Peyer's patch (tissue), 4 donors: Measurements from ENCODE around the gene RSRC1. TPM values are rescaled to one million over a fixed set of nuclear protein-coding genes. Genes with fewer than 3 reads are reported as not detected.
"Not testable (repeated sequence)": the region's sequence is repeated elsewhere in the genome, so short reads cannot be mapped to it uniquely, and the experiment has no call there.

Experiments used
- DNase-seq, 3 donors: peaks; one replicate each; pipeline ENCODE4 v3.0.0-alpha.2; 2017 to 2019
- H3K27ac ChIP-seq, 4 donors: fragments of 200-600 bp; sonication (generic); one replicate each; pipeline ENCODE4 v1.5.1; 2016 to 2019
- H3K27me3 ChIP-seq, 2 donors: fragments of 200-600 bp; sonication (generic); one replicate each; pipeline ENCODE4 v1.5.1; 2019
- H3K36me3 ChIP-seq, 3 donors: fragments of 200-600 bp; sonication (generic); one replicate each; pipeline ENCODE4 v1.5.1; 2016 to 2019
- H3K4me1 ChIP-seq, 4 donors: fragments of 200-600 bp; sonication (generic); one replicate each; pipeline ENCODE4 v1.5.1; 2016 to 2019
- H3K4me3 ChIP-seq, 4 donors: fragments of 200-600 bp; sonication (generic); 1 replicate in 3 of 4; 2 replicates in 1 of 4; pipeline ENCODE4 v1.5.1; 2016 to 2019; ENCODE audit warnings: mild to moderate bottlenecking in 1 of 4
- H3K9me3 ChIP-seq, 4 donors: fragments of 200-600 bp; sonication (generic); one replicate each; pipeline ENCODE4 v1.5.1; 2016 to 2019; ENCODE audit warnings: mild to moderate bottlenecking in 1 of 4
- POLR2A ChIP-seq, 2 donors: fragments of 450-650 bp; IDR thresholded peaks; one replicate each; pipeline ENCODE4 v1.5.1; 2017; ENCODE audit warnings: antibody characterized with exemption in 2 of 2, mild to moderate bottlenecking in 2 of 2, moderate library complexity in 2 of 2
- total RNA-seq, 4 donors: library from RNA; depleted of rRNA; stranded (reverse); fragments of >200 nt; gene quantifications; one replicate each; pipeline ENCODE4 v1.1.0, GENCODE V29; 2016
- TF ChIP-seq, protein P1 (sequence below), 6 experiments: fragments of 450-650 bp in 4 of 6; fragments of 200-600 bp in 2 of 6; sonication (generic) in 1 of 6; IDR thresholded peaks; one replicate each; pipeline ENCODE4 v1.5.1; 2017 to 2019; ENCODE audit warnings: antibody characterized with exemption in 6 of 6, mild to moderate bottlenecking in 3 of 6, moderate library complexity in 1 of 6

The RSRC1 gene
- total RNA-seq, 4 donors from 2014 or later = 12.4 to 152 (median 29.4) TPM

DNA sequence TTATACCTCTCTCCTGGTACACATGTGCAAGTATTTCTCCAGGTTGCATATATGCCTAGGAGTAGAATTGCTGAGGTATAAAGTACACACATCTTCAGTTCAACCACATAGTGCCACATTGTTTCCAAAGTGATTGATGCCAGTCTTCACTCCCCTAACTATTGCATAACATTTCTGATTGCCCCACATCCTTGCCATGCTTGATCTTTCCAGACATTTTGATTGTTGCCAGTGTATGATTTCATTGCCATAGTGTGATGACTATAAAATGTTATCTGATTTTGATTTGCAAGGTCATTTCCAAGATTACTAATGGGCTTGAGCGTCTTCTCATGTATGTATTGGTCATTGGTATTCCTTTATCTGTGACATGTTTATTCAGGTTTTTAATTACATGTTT is 400.0 kb downstream of the RSRC1 start:
- DNase-seq = no peak
- H3K9me3 ChIP-seq = no peaks in the 10 kb centered on the region
- H3K27ac ChIP-seq = no peak overlapping the region
- H3K4me3 ChIP-seq = no peak overlapping the region
- no peaks in the 10 kb centered on the region for H3K36me3 ChIP-seq
- TF ChIP-seq POLR2A (IDR thresholded peaks at IDR 0.05) = no peak
- TF ChIP-seq, protein P1, sequence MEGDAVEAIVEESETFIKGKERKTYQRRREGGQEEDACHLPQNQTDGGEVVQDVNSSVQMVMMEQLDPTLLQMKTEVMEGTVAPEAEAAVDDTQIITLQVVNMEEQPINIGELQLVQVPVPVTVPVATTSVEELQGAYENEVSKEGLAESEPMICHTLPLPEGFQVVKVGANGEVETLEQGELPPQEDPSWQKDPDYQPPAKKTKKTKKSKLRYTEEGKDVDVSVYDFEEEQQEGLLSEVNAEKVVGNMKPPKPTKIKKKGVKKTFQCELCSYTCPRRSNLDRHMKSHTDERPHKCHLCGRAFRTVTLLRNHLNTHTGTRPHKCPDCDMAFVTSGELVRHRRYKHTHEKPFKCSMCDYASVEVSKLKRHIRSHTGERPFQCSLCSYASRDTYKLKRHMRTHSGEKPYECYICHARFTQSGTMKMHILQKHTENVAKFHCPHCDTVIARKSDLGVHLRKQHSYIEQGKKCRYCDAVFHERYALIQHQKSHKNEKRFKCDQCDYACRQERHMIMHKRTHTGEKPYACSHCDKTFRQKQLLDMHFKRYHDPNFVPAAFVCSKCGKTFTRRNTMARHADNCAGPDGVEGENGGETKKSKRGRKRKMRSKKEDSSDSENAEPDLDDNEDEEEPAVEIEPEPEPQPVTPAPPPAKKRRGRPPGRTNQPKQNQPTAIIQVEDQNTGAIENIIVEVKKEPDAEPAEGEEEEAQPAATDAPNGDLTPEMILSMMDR (IDR thresholded peaks at IDR 0.05) = no peak
- no peaks in the 10 kb centered on the region for H3K27me3 ChIP-seq
- no peaks in the 10 kb centered on the region for H3K4me1 ChIP-seq

DNA sequence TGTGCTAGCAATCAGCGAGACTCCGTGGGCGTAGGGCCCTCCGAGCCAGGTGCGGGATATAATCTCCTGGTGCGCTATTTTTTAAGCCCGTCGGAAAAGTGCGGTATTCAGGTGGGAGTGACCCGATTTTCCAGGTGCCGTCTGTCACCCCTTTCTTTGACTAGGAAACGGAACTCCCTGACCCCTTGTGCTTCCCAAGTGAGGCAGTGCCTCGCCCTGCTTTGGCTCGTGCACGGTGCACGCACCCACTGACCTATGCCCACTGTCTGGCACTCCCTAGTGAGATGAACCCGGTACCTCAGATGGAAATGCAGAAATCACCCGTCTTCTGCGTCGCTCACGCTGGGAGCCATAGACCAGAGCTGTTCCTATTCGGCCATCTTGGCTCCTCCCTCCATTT is 406.8 kb downstream of the RSRC1 start:
- H3K9me3 ChIP-seq, DNase-seq, H3K36me3 ChIP-seq, H3K27me3 ChIP-seq, H3K4me3 ChIP-seq, H3K27ac ChIP-seq, H3K4me1 ChIP-seq: not testable (repeated sequence)

DNA sequence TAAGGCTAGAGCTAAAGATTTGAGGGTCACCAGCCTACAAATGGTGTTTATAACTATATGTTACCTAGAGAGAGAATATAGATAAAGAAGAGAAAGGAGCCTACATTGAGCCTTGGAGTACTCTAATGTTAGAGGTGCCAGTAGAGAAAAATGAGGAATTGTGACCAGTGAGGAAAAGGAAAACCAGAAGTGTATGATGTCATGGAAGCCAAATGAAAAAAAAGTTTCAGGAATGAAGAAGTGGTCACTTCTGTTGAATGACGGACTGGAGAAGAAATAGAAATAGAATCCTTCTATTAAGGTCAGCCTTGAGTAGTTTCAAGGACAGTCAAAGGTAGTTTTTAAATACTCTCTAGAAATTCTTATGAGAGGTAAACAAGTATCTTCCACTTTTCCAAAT is 409.9 kb downstream of the RSRC1 start:
- Histone ChIP-seq H3K27me3 (no peaks in the 10 kb centered on the region), H3K4me1 (no peaks in the 10 kb centered on the region), H3K9me3 (peaks cover 0 to 3% (median 0%) of the 10 kb centered on the region in 4 donors), H3K27ac (no peak overlapping the region), H3K4me3 (no peak overlapping the region), H3K36me3 (no peaks in the 10 kb centered on the region)
- no peak for DNase-seq
- TF ChIP-seq, protein P1 (IDR thresholded peaks at IDR 0.05) = no peak
- TF ChIP-seq POLR2A (IDR thresholded peaks at IDR 0.05) = no peak

DNA sequence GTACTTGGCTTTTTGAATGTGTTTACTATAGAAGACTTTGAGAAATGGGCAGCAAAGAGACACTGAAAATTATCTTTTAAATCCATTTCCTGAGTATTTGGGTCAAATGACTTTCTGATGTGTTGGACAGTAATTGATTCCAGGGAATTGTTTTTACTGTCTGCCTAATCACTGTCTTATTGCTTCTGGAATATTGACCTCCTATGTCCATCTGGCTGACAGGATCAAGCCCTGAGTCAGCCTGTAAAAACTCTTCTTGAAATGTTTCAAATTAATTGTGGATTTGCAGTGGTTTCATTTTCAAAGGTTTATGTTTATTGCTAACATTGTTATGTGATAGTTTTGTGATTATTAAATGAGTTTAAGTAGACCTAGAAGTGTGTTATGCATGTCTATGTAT is 410.5 kb downstream of the RSRC1 start:
- TF ChIP-seq, protein P1 (IDR thresholded peaks at IDR 0.05) = no peak
- no peak for TF ChIP-seq POLR2A (IDR thresholded peaks at IDR 0.05)
- Histone ChIP-seq H3K27ac (no peak overlapping the region), H3K4me3 (no peak overlapping the region), H3K36me3 (no peaks in the 10 kb centered on the region), H3K4me1 (no peaks in the 10 kb centered on the region), H3K9me3 (peaks cover 0 to 3% (median 0%) of the 10 kb centered on the region in 4 donors), H3K27me3 (no peaks in the 10 kb centered on the region)
- no peak for DNase-seq

DNA sequence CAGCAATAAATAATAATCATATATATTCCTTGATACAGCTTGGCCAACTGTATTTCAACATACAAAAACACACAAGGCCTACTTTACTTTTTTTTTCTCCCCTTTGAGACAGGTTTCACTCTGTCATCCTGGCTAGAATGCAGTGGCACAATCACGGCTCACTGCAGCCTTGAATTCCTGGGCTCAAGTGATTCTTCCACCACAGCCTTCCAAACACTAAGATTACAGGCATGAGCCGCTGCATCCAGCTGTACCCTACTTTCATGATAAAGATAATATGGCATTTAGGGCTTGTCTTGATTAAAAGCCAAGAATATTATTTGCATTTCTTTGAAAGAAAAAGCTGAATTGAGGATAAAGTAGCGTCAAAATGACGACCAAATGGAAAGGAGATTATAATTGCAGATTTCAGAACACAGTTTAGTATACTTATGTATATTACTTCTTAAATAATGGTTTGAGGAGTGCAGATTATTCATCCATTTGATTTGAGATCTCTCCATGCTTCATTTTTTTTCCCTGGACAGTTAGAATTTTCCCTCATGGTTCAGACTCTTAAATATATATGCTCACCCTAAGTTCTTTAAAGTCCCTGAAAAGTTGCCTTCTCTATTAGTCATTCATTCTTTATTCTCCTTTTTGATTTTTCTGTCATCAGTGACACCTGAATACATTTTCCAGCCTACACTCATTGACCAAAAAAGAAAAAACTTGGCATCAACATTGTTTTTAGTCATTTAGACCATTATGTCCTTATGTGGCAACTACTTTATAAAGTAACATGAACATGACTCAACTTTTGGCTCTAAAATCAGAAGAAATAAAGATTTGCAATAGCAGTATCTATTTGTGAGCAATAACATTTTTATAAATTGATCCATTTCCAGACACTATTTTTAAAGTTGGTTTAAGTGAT is 412.6 kb downstream of the RSRC1 start:
- TF ChIP-seq, protein P1 (IDR thresholded peaks at IDR 0.05) = no peak
- no peak for TF ChIP-seq POLR2A (IDR thresholded peaks at IDR 0.05)
- DNase-seq = no peak
- no peak overlapping the region for H3K27ac ChIP-seq

DNA sequence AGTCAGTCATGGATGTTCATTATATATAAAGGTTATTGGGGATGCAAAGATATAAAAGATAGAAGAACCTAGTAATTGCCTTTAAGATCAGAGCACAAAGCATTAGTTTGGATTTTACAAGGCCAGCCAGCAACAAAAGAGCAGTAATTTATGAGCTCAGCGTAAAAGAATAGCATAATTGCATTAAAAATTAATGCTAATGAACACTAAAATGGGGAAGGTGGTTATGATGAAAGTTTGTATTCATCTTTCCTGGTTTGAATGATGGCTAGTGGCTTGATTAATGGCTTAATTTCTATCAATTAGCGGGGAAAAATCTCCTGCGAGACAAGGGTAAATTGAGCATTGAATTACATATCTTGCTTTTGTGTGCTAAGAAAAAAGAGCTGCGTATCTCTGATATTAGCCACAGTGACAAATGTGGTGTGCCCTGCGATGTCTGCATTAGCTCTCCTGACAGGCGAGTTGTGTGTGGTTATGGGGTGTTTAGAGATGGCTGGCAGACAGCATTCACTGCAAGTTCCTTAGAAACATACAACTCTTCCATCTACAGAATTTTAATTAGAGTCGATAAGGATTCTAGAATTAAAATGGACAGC is 418.3 kb downstream of the RSRC1 start:
- no peaks in the 10 kb centered on the region for H3K36me3 ChIP-seq
- H3K4me1 ChIP-seq = no peaks in the 10 kb centered on the region
- H3K27me3 ChIP-seq = no peaks in the 10 kb centered on the region
- TF ChIP-seq POLR2A (IDR thresholded peaks at IDR 0.05) = no peak
- TF ChIP-seq, protein P1 (IDR thresholded peaks at IDR 0.05) = no peak
- H3K9me3 ChIP-seq = no peaks in the 10 kb centered on the region
- no peak overlapping the region for H3K27ac ChIP-seq
- no peak overlapping the region for H3K4me3 ChIP-seq
- no peak for DNase-seq

More for the DNA sequence above, 412.6 kb downstream of the RSRC1 start:
- Histone ChIP-seq H3K4me3 (no peak overlapping the region), H3K9me3 (no peaks in the 10 kb centered on the region), H3K27me3 (no peaks in the 10 kb centered on the region), H3K36me3 (no peaks in the 10 kb centered on the region), H3K4me1 (no peaks in the 10 kb centered on the region)
